NCI-H2196 treated with DMSO at 0.1 percent for 48 hours (cell line): ENCODE results near the gene MAPK9.

Experiments used
- DNase-seq: peaks from one replicate; lab custom pipeline; 2025; ENCODE audit not compliant: unreplicated experiment; lab: John Stamatoyannopoulos, UW

MAPK9 gene

GRCh38 chr5:180291943-180292831 is at the start of gene MAPK9:
MAPK9 (minus strand) TSS chr5:180292083; CDS start chr5:180280561, 11,522 bp downstream.
- peak; percentile 44 for DNase-seq

DNA sequence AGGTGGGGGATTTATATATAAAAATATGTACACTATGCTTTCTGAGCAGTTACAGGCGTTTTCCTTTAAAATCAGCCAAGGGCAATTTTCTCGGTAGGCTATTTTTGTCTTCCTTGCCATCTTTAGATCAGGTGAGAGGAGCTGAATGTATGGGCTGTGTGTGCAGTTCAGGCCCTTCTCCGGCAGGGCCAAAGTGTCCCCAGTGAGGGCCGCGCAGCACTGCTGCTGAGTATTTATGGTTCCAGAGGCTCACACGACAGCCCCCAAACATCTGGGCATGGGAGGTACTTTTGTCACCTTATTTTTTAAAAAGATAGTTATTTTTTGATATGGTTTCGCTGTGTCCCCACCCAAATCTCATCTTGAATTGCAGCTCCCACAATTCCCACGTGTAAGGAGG is 49.7 kb upstream of the MAPK9 start:
- DNase-seq, result no peak

GRCh38 chr5:180340856-180341255 is 49.0 kb upstream of the MAPK9 start:
- DNase-seq, result no peak

DNA sequence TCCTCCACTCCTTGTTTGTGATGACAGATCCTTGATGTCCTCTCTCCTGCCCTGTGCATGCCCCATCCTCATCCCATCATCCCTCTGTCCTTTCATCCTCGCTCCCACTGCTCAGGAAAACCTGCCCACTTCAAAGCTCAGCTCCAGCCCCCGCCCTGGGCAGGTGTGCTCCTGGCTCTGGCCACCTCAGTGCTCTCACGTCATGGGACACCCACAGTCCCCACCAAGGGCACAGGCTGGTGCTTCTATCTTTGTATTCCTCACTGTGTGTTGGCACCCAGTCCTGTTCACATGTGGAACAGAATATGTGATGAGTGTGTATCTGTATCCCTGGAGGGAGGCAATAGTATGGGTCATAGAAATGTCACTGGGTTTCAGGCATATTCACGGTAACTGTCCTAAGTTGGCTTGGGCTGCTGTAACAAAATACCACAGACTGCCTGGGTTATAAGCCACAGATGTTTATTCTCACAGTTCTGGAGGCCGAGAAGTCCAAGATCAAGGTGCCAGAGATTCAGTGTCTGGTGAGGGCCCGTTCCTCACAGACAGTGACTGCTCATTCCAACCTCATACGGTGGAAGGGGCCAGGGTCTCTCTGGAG is 47.8 kb upstream of the MAPK9 start:
- DNase-seq, result no peak

DNA sequence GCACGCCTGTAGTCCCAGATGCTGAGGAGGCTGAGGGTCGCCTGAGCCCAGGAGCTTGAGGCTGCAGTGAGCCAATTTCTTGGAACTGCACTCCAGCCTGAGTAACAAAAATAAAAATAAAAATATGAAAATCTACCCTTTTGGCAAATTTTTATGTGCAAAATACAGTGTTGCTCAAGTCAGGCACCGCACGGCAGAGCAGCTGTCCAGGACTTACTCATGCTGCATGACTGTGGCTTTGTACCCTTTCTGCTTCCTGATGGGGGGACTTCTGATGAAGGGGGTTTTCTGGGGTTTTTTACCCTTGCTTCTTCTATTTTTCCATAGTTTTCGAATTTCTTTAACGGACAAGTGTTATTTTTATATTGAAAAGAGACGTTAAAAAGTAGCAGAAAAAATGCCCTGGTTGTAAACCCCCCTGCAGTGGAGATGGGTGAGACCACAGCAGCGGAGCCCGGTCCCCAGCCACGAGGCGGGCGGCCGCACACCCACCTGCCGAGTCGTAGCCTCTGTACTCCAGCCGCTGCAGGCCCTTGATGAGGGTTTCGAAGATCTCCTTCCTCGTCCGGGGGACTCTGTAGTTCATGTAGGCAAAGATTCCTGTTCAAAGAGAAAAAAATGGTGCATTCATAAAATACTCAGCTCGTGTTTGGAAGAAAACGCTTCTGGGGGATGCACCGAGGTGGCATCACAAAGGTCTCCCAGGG is 46.3 kb upstream of the MAPK9 start:
- DNase-seq, result no peak

GRCh38 chr5:180336234-180337020 is 44.5 kb upstream of the MAPK9 start:
- no peak for DNase-seq

DNA sequence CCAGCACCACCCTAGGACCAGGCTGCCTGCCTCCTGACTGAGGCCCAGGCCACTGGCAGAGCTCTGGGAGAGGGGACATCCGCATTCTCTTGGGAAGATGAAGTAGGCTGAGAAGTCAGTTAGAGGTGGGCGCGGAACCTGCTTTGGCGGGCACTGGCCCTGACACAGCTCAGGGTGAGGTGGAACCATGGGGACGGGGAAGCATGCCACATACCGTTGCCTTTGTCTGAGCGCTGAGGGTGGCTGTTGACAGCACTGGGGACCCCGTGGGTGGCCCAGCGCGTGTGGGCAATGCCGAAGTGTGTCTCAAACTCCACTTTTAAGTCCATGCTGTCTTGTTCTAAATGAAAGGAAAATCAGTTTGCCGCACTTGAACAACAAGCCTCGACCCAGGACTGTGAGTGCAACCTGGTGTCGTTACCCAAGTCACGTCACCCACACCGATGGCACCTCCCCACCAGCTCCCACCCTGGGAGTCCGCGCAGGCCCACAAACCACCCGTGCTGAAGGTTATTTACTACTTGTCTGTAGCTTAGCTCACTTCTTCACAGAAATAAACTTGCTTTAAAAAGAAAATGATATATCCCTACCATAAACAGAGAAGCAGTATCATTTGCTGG is 43.8 kb upstream of the MAPK9 start:
- no peak for DNase-seq

GRCh38 chr5:180334751-180335613 is 43.1 kb upstream of the MAPK9 start:
- DNase-seq, result no peak

DNA sequence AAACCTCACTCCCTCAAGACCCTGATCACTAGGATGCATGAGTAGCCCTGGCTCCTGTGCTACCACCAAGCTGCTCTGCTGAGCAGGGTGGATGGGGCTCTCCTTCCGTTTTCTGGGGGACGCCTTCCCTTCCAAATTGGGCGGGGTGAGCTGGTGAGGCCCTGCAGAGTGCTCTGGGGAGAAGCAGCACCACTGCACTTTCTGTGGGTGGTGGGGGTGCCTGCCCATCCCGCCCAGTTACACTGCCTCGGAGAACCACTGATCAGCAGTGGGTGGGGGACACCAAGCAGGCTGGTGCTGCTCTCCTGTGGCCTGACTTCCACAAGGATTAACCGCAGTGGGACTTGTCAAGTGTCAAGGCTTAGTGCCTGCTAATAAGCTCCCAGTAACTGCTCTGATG is 42.3 kb upstream of the MAPK9 start:
- no peak for DNase-seq

- DNase-seq, result no peak
Observed at GRCh38 chr5:180333661-180334060, 41.8 kb upstream of the MAPK9 start.

- no peak for DNase-seq
Observed at GRCh38 chr5:180332861-180333260, 41.0 kb upstream of the MAPK9 start.

GRCh38 chr5:180332051-180332517 is 40.2 kb upstream of the MAPK9 start:
- no peak for DNase-seq

DNA sequence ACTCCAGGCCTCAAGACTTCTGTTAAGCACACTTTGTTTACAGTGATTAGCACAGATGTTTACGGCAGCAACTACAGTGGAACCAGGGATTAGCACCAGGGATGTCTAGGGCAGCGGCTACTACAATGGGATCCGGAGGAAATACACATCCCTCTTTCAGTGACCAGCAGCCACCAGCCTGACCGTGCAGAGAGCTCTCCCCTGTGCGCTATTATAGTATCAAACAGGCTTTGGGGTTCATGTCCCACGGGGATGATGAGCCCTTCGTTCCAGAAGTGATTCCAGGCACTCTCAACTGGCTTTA is 39.7 kb upstream of the MAPK9 start:
- DNase-seq, result no peak

- no peak for DNase-seq
Observed at GRCh38 chr5:180330810-180331646, 39.1 kb upstream of the MAPK9 start.

- no peak for DNase-seq
Observed at GRCh38 chr5:180330270-180330648, 38.4 kb upstream of the MAPK9 start.

- DNase-seq, result no peak
Observed at GRCh38 chr5:180329606-180330269, 37.9 kb upstream of the MAPK9 start.

- DNase-seq, result no peak
Observed at GRCh38 chr5:180329138-180329435, 37.2 kb upstream of the MAPK9 start.

GRCh38 chr5:180328296-180329137 is 36.6 kb upstream of the MAPK9 start:
- DNase-seq, result peak; percentile 84
